Activated T-helper 9 cell treated with anti-CD3 and anti-CD28 coated beads, Interleukin-2, amount 50 U/mL, for 16 hours (primary cell): ENCODE results near the gene SLC38A1.
A peak's percentile ranks its signal among the peaks of the same experiment; 100 is the strongest.

Experiments
- DNase-seq: peaks from one replicate; pipeline ENCODE4 v3.0.0-alpha.2; 2020; ENCODE audit warnings: low read depth

SLC38A1 gene

DNA sequence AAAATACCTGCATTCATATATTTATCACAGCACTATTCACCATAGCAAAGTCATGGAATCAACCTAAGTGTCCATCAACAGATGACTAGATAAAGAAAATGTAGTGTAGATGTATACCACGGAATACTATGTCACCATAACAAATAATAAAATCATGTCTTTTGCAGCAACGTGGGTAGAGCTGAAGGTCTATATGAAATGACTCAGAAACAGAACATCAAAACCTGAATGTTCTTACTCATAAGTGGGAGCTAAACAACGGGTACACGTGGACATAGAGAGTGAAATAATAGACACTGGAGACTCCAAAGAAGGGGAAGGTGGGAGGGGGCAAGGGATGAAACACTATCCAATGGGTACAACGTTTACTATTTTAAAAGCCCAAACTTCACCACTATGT is 37.9 kb downstream of the SLC38A1 start:
- DNase-seq: no peak

DNA sequence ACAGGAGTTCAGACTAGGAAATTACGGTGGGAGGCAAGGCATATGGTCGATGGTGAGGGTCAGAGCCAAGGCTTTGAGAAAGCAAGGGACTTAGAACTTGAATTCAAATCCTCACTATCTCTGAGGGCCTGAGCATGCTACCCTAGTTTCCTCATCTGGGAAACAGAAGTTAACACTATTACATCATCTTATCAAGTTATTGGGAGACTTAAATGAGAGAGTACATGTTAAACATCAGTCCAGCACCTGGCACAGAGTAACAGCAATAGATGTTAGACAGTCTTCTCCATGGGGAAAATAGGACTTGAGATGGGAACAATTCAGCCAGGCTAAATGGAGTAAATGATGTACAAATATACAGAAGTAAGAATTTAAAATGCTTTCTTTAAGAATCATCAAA is 38.5 kb downstream of the SLC38A1 start:
- no peak for DNase-seq

DNA sequence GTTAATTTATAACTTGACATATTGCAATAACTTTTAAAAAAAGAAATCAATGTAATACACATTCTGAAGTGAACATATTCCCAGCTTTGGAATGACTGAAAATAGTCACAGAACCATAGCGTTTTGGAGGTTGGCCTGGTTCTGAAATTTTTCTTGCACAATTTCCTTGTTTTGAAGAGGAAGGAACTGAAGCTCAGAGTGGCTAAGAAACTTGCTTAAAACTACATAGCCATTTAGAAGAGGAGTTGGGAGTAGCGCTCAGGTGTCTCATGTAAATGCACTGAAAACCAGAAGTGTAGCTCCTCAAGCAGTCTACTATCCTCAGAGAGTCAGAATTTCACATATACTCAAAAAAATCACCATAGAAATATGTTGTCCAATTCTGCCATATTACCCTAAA is 41.2 kb downstream of the SLC38A1 start:
- no peak for DNase-seq

DNA sequence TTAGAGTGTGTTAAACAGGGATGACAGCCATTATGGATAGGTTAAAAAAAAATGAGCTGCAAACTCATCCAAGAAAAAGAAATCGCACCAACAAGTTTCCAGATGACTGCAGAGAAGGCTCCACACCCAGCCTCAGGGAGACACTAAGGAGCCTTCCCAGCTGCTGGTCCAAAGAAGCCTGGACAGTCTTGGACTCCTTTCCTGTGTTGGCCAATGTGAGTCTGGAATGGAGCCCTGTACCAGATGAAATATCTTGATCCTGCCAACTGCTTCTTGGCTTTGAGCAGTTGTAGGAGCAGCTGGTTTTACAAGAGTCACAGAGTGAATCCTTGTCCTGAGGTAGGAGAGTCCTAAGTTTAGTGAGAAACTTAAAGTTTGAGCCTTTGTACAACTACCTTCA is 44.5 kb downstream of the SLC38A1 start:
- no peak for DNase-seq

DNA sequence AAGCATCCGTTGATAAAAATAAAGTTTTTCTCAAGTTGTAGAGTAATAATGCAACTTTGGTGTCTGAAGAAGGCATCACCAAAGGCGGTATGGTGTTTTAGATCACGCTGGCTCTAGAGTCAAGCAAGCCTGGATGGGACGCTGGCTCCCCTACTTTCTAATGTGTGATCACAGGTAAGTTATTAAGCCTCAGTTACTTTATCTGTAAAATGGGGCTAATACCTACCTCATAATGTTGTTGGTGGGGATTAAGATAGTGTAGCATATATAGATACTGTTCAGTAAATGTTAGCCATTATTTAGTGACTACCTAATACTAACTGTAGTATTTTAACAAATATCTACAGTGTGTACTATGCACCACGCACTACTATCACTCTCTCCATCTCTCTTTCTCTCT is 45.8 kb downstream of the SLC38A1 start:
- no peak for DNase-seq

DNA sequence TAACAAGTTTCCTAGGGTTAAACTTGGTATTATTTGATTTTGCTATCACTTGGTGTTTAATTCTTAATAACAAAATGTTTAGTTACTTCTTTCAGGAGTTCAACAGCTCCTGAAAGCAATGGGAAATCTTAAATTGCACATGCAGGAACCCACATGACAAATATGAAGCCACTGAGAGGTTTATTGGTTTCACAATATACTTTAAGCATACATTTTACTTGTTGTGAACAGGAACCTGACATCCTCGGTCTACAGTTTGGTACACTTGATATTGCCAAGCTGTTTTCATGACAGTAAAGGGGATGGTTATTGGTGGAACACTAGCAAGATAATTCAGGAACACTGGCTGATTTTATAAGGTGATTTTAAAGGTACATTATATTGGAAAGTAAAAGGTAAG is 46.2 kb downstream of the SLC38A1 start:
- no peak for DNase-seq

DNA sequence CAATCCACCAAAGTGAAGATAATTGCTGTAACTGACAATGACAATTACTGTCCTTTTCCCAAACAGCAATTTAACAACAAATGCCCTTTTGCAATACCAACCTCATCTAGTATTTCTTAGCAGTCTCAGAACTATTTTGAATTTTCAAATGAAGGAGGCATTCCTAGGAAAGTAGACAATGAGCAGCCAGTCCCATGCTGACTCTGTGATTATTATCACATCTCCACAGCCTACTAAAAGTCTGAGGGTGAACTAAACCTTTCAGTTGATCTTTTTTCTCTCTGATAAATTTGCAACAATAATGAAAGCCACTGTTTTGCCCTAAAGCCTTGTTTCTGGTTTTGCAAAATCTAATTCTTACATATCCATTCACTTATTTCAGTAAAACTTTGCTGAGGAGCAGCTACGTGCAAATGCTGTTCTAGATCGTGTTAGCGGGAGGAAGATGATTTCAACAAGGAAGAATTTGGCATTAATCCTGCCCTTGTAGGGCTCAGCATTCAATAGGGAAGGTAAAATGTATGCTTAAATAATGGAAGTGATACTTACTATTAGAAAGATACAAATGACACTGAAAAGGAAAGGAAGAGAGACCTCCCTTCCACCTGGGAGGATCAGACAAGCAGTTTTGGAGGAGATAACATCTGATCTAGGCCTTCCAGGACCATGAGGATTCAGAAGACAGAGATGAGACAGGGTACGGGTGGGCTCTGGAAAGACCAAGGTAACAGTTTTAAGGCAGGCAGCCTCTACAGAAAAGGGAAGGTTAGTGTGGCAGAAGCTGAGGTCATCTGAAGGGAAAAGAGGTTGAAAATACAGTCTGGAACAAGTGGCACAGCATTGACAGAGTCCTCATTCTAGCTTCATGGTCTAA is 47.4 kb downstream of the SLC38A1 start:
- no peak for DNase-seq

DNA sequence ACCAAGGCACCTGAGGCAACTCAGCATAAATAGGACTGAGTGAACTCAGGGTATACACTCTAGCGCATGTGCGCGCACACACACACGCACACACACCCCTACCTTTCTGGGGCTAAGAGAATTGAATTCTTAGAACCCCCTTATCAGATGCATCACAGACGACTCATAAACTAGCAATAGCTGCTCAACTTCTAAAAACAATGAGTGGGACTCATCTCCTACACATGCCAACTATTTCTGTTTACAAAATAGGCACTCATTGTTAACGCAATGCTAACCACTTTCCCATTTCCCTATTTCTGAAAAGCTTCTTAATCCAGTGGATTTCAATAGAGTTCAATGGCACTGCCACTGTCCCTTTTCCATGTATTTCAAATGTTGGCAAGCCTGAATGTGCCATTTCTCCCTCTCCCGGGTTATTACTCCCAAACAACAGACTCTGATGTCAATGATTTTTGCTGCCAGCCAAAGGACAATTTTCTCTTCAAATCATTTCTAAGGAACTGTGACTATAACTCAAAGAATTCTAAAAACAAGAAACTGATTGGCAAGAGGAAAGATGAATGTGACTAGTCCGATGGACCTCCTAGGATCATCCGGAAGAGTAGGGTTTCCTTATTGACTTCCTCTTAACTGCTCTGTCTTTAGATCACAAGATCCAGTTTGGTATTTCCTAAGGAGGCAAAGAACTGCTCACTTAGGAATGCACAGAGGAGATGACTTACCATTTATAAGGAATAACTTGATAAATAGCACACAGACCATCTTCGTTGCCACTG is 48.8 kb downstream of the SLC38A1 start:
- DNase-seq: peak; percentile 66

DNA sequence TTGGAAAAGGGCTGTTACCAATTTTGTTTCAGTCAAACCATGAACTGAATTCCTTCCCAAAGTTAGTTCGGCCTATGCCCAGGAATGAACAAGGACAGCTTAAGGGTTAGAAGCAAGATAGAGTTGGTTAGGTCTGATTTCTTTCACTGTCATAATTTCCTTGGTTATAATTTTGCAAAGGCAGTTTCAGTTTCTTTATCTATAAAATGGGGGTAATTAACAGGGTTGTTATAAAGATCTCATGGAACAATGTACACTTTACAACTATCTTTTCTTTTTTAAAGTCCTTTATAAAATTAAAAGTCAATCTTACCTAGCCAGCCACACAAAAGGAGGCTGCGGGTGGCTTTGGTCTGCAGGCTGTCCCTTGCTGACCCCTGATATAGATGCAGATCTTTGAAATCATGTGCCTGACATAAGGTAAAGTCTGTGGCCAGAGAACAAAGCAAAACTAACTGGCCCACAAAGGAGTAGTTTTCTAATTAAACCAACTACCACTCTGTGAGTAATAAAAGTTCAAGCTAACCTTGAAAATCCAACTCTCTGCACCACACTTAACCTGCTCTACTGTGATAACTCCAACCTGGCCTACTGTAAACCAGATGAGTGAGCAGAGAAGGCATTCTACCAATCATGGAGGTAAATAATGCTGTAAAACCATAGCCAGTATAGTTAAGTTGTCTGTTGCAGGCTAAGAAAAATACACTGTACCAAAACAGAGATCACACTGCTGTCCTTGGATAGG is 49.5 kb downstream of the SLC38A1 start:
- DNase-seq: no peak

DNA sequence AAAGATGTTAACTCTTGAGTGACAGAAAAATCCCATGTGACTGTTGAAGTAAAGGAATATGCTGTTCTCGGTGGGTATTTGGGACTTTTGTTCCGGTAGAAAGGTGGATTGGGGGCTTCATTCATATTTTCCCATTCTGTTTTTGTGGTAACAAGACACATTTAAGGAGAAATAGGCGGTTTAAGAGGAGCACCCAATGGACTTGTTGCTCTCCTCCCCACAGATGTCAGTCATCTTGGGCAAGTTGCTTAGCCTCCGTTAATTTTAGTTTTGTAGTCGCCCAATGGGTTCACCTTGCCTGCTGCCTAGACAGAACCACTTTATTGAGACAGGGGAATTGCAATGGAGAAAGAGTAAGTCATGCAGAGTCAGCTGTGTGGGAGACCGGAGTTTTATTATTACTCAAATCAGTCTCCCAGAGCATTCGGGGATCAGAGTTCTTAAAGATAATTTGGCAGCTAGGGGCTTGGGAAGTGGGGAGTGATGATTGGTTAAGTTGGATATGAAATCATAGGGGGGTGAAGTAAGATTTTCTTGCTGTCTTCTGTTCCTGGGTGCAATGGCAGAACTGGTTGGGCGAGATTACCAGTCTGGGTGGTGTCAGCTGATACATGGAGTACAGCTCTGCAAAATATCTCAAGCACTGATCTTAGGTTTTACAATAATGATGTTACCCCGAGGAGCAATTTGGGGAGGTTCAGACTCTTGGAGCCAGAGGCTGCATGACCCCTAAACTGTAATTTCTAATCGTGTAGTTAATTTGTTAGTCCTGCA is 50.3 kb downstream of the SLC38A1 start:
- no peak for DNase-seq

DNA sequence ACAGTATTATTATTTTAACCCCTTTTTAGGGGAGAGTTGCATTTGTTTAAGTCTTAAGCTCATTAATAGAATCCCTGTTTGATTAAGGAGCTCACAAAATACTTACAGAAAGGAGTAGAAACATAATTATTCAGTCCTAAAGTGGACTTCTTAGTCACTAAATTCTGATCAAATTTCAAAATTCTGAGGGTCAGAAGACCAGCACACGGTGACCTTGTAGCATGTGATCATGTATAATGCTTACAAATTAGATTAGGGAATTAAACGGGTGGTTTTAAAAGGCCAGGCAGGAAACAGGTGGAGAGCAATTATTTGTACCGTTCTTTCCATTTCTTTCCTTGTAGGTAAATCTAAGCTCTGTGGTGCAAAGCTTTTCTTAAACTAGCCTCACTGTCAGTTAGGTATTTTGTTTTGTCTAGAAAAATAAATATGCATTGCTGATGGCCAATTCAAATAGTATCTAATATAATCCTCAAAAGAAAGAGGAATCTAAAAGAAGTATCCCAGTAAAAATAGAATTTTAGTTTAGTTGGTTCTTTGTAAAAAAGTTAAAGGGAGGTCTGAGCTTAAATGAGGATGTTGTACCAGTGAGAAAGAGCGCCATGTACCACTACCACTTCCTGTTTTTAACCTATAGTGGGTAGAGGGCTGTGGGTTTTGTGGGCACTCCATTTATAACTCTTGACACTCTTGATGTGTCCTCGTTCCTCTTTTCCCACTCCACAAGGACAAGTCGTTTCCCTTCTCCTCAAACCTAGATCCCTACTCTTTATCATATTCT is 51.1 kb downstream of the SLC38A1 start:
- peak; percentile 23 for DNase-seq

DNA sequence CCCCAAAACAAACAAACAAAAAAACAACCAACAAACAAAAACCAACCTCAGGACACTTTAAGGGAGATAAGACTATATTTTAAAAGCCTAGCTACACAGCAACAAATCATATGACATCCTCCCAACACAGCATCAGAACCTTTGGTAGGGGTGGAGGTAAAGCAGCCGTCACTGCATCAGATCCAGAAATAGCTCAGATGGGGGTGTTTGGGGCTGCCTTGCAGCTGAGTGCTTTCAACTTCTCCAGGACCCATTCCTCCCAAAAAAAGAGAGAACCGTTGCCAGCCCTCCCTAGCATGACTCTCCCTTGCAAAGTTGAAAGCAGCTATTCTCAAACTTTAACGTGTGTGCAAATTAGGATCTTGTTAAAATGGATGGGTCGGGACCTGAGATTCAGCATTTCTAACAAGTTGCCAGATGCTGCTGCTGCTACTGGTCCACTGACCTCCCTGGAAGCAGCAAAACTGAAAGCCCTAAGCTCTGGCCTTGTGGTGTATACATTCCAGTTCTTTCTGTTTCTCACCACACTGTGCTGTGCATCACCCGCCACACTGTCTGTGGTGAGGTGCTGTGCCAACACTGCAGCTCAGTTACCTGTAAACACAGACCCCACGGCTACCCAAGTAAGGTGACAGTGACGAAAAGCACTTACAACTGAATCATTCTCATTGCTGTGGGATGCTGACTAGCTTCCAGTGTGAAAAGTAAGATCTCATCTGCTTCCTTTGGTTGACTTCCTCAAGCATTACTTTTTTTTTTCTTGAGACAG is 54.0 kb downstream of the SLC38A1 start:
- peak; percentile 72 for DNase-seq

DNA sequence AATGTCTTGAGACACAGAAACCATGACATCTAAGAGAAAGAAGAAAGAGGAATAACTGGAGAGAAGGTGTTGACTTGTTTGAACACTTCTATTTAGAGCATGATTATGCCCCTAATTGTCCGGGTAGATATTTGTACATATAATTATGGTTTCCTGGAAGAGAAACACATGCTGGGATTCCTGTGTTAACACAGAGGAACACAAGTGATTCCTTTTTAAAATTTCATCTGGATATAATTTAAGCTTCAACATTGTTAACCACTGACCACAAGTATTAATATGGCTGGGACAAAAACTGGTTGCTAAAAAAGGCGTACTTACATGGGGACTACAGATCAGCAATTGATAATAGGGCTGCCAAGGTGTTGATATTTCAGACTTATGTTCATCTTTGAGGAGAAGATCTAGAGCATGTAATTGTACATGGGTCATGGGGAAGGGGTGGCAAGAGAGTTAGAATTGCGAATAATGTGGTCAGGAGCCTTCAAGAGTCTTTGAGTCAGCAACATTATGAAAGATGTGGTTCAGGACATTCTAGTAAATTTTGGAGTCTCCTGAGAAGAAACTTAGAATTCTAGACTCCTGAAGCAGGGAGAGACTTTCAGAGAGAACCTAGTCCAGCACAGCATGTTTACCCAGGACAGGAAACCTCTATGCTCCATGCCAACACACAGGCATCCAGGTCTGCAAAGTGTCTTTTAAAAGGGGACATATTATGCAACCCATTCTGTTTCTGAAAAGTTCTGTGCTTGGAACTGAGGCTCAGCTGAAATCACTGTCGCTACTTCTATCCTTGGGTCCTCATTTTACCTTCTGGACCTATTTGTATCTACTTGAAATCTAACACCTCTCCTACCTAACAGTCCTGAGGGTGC is 56.5 kb downstream of the SLC38A1 start:
- DNase-seq: no peak

DNA sequence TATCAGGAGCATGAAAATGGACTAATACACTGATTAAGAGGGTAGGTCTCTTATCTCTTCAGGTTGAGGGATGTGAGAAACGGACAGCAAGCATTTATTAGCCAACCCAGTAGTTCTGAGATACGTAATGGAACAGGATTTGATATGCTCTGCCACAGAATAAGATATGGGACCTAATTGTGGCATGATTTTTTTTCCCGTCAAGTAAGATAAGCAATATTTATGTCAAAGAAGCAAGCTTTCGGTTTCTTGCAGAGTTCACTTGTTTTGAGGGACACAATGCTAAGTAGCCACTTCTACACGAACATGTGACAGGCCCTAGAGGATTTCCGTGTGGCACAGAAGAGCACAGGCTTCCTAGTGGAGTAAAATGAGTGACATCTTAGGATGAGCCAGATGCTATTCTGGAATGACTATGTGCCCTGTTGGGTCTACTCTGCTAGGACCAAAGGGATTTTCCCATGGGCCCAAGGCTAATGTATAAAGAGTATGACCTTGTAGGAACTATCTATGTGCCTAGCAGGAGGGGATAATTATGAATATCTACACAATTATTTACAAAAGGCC is 57.9 kb downstream of the SLC38A1 start:
- no peak for DNase-seq

DNA sequence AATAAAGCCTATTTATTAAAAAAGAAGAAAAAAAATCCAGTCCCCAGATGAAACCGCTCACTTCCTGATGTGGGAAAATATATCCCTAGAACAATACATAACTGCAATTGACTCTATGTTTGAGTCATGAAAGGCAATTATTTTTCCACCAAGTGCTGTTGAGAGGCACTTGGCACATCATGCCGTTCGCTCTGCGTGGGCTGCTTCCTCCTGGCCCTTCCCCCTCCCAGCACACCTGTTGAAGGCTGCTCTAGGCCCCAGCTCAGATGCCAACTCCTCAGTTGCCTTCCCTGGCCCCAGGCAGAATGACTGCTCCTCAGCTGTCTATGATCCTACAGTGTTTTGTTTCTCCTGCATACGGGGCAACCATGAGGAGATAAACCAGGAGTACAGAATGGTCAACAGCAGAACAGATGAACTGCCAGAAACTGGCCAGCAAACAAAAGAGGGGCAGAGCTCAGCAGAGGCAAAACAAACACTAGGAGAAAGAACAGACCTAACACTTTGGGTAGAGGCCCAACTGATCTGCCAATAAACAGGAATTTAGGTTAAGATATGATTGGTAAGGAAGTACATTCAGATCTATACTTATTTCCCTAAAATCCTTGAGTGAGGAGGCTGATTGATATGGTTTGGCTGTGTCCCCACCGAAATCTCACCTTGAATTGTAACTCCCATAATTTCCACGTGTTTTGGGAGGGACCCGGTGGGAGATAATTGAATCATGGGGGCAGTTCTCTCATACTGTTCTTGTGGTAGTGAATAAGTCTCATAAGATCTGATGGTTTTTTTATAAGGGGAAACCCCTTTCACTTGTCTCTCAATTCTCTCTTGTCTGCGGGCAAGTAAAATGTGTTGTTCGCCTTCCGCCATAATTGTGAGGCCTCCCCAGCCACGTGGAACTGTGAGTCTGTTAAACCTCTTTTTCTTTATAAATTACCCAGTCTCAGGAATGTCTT is 58.6 kb downstream of the SLC38A1 start:
- DNase-seq: peak; percentile 56

DNA sequence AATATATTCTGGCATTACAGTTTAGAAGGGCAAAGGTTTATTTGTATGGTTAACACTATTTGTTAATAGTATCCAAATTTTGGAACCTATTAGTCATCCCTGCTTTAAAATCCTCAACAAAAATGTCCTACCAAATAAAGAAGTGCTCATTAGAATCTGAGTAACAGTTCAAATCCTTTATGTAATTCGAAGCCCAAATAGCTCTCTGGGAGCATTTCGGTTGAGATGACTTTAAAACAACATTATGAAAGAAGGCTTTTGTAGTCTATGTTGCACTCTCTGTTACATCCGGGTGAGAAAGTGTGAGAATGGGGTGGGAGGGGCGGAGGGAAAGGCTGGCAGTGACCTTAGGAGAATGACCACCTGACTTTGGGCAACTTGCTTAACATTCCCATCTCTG is 59.7 kb downstream of the SLC38A1 start:
- no peak for DNase-seq

DNA sequence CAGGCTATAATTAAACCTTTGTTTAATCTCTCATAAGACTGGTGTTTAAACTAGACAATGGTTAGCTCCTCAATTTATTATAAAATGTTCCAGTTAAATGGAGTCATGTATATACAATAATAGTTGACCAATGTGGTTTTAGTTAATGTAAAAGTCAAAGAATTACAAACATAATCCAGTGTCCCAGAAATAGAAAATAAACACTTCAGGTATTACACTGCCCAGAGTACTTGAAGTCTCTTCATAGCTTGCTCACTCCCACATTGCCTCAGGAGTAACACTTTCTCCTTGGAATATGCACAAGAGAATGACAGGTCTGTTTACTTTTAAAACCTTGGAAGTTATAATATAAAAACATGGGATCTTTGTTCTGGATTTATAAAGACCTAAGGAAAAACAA is 60.5 kb downstream of the SLC38A1 start:
- no peak for DNase-seq

DNA sequence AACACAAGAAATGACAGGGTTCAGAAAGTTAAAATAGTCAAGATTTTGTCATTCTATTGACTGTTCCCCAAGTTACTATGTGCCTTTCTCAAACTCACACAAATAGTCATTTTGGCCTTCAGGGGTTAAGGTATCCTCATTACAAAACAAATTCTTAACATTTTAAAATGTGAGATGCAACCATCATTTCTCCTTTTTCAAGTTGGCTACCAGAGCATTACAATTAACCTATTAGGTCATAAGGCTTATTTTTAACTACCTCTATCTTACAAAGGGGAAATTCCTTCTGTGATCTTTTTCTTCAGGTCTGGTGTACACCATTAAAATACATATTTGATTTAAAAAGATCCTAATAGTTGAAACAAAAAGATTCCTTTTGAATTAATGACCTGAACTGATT is 61.2 kb downstream of the SLC38A1 start:
- no peak for DNase-seq
